ENCODE data around the gene FAM228A.

Gene FAM228A

DNA sequence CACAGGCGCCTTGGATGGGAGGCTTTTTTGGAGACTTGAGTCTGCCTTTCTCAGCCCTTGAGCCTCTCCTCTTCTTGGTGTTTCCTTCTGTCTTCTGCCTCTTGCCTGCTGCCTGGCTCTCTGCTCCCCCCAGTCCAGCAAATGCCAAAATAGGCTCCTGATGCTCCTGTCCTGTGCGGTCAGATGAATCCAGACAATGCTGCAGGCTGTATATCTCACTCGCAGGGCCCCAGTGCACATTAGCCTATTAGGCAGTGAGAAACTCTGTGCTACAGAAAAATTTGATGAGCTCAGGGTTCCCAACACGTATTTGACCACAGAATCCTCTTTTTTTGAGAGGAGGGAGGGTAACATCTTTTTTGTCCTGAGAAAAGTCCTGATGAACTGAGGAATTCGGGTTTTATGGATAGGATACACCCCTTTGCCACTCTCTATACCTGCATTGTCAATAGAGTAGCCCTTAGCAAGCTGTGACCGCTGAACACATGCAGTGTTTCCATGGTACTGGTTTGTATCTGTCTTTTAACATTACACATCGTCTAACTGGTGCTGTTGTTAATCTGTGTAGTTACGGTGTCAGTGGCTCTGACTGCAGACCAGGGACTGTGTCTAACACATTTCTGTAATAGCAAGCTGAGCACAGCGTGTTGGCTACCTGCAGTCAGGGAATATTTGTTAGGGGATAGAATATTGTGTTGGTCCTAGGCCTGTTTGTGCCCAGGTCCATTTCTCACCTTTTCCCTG, 50.8 kb downstream of the FAM228A start:
- DNase-seq (ENCODE audit: low read depth, low spot score) = no peak

DNA sequence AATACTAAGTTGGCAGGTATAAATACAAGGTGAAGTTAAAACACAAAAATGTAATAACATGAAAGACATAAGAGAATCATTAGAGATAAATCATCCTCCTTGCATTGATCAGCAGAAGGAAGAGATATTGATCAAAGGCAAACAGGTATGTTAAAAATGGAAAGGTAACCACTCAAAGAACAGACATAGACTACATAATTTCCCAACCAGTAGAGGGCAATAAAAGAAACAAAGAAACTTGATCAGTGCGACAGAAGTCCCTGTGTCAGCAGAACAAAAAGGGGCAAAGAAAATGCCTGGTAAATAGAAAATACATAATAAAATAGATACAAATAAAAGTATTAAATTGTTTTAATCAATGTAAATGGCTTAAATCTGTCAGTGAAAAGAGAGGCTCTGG, 53.6 kb downstream of the FAM228A start:
- no peak for DNase-seq (ENCODE audit: low read depth, low spot score)

DNA sequence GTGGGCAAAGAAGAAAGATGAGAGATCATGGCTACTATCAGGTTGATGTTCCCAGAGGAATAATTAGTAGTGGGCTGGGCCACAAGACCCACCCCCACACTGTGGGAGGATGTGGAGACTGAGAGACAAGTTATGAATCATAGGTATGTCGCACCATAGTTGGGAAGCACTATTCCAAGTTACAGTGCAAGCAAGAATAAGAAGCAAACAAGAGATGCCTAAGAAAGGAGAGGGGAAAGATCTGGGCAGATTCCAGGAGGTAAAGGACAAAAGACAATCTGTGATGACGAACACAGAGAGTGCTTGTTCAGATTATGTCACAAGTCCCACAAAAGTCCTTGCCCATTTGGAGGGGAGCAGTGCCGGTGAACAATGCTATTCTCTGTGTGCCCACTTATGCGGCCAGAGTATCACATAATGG, 56.6 kb downstream of the FAM228A start:
- no peak for DNase-seq (ENCODE audit: low read depth, low spot score)

DNA sequence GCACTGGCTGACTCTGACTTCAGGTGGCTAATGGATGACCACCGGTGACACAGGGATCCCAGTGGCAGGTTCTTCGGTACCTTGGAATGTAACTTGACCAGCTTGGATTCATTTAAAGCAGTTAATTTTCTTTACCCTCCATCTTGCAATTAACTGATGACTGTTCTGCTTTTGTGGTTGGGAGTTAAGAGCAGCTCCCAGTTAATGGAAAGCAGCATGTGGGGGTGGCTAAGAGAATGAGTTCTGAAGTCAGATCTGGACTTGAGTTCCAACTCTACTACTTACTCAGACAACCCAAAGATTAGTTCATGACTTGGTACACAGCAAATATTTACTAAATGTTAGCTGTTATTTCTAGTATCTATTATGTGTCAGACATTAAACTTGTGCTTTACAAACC, 58.5 kb downstream of the FAM228A start:
- DNase-seq (ENCODE audit: low read depth, low spot score) = no peak

DNA sequence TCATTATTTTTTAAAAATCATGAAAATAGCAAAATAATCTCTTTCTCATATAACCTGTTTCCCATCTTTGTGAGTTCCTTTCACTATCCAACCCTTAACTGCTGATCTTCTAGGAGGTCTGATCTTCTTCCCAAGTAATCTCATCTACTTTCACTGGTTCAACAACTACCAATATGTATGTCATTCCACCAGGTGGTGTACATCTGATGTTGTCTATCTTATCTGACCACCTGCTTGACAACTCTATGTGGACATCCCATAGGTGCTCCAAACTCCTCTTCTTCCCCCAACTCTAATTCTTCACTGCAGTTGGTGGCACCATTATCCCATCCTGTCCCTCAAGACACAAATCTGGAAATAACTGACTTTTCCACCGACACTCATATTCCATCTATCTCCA, 62.5 kb downstream of the FAM228A start:
- DNase-seq (ENCODE audit: low read depth, low spot score) = no peak

DNA sequence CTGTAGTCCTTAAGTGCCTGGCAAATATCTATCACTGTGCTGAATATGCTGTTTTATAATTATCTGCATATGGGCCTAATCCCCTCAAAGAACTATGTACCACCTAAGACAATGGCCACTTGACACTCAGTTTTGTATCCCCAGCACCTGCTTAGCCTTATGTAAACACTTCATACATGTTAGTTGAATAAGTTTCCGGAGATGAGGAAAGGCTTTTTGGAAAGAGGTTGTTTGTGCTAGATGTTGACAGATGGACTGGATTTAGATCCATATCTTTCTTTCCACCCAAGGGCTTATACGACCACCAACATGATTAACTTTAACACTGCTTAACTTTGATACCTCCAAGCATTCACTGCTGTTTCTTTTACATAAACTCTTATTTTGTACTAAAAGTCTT, 63.3 kb downstream of the FAM228A start:
- DNase-seq (ENCODE audit: low read depth, low spot score) = no peak

DNA sequence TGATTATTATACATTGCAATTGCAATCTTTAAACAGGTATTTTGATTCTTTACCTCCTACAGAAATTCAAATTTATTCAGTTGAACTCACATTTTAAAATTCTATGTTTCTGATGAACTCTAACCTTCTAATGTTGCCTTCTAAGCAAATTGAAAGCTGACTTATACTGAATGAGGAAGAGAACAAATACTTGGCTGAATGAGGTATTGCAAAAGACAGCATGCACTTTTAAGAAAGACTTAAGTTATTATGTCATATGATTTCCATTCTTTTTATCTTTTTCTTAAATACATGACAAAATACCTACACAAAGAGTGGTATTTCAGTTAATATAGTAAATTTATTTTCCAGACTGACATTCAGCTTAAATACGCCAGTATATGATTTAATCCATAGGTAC, 64.7 kb downstream of the FAM228A start:
- DNase-seq (ENCODE audit: low read depth, low spot score) = no peak
